Umbilical cord (tissue), 2 donors: ENCODE data around the gene STK32C. TPM values are rescaled to one million over a fixed set of nuclear protein-coding genes. Genes with fewer than 3 reads are reported as not detected.
"Not testable (repeated sequence)": the region's sequence is repeated elsewhere in the genome, so short reads cannot be mapped to it uniquely, and the experiment has no call there.

Source experiments
- DNase-seq: peaks from one replicate; pipeline ENCODE4 v3.0.0-alpha.2; 2015; ENCODE audit warnings: low spot score
- total RNA-seq: library from RNA; depleted of rRNA; stranded (reverse); fragments of >200 nt; gene quantifications from one replicate; pipeline ENCODE4 v1.2.3, GENCODE V29; 2014; ENCODE audit warnings: low replicate concordance; ENCODE audit not compliant: insufficient read depth

Gene STK32C
- total RNA-seq, 1 donor from 2014 or later, result not detected

GRCh38 chr10:132169766-132170560, 137.8 kb downstream of the STK32C start:
- no peak for DNase-seq

DNA sequence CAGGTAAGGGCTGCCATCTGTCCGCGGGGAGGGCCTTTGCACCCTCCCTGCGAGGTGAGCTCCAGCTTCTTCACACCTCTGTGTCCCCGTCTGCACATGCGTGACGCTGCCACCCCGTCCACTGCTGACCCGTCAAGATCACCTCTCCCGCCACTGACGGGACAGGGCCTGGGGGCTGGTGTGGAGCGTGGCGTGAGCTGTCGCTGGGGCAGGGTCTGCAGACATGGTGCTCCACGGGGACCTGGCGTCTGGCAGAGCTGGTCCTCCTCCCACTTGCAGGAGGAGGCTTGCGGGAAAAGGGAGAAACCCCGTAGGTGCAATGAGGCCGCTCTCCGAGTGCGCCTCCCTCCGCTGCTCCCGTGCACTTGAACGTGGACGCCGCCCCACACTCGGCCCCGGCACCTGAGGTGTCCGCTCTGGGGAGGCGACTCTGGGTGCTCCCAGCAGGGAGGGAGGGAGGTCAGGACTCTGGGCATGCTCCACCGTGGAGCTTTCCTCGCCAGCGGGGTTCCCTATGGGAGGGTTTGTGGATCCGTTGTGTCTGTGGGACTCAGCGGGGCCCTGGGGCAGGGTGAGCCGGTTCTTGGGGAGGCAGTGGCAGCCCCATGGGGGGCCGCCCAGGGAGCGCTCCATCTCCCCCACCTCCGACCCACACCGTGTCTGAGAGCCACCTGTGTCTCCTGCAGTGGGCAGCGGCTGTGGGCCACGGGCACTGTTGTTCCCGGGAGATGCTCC, 138.6 kb downstream of the STK32C start:
- DNase-seq, result no peak

DNA sequence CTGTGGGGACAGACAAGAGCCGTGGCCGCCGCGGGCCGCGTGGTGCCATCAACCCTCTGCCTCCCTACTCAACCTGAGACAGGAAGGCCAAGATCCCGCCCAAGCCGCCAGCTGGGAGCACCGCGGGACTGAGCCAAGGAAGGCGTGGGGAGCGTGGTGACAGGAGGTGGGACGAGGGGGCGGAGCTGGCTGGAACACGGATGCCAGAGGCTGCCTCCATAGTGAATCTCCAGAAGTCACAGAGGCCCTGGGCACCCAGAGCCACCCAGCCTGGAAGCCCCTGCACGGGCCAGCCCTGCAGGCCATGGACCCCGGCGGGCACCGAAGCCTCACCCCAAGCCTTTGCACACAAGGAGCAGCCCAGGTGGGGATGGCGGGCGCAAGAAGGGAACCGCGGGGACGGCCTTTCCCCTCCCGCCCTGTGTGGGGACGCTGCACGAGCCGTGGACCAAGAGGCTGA, 139.1 kb downstream of the STK32C start:
- DNase-seq, result no peak

- DNase-seq, result no peak
These were observed 139.8 kb downstream of the STK32C start for GRCh38 chr10:132167976-132168375.

DNA sequence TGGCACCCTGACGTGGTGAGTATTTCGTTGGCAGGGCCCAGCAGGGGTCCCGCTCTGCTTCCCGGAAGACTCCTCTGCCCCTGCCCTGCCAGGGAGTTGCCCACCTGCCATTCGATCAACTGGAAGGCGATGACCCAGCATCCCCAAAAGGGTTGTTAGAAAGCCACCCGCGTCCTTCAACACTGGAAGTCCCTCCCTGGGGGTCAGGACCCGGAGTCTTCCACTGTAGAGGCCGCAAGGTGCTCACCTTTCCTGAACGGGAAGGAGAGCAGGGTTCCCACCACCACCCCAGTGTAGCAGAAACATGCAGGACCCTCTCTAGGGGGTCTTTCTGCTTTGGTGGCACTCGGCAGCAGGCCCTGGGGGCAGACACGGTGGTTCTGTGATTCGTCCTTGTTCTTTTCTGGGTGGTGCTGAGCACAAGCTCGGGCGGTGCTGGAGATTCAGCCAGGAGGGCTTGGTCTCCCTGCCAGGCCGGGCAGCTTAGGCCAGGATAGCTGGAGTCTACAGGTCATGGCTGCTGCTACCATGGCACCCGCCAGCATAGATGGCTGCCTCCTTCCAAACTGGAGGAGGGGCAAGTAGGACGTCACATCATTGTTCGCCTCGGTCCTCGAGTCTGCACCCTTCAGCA, 140.6 kb downstream of the STK32C start:
- no peak for DNase-seq

DNA sequence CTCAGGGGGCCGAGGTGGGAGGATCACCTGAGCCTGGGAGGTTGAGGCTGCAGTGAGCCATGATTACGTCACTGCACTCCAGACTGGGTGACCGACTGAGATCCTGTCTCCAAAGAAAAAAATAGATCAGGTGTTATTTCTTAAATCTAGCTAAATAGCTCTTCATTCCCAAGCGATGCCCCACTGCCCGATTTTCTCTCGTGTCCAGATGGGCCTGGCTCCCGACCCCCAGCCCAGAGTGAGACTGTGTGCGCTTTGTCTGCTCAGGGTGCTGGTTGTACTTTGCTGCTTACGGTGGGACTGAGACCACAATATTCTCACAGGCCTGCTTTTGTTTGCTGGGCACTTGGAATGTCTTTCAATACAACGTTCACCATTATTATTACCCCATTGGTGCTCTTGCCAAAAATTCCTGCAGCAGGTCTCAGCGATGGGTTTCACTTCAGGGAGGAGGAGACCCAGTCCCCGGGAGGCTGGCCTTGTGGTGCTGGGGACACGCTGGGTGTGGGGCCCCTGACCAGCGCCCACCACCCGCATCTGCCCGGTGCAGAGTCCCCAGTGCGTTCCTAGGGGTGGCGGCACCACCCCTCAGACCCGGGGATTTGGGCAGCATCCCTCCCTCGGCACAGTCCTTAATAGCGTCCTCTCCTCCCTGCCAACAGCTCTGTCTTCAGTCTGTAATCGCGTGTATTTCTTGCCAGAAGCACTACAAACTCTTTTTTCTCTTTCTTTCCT, 141.4 kb downstream of the STK32C start:
- DNase-seq, result no peak

DNA sequence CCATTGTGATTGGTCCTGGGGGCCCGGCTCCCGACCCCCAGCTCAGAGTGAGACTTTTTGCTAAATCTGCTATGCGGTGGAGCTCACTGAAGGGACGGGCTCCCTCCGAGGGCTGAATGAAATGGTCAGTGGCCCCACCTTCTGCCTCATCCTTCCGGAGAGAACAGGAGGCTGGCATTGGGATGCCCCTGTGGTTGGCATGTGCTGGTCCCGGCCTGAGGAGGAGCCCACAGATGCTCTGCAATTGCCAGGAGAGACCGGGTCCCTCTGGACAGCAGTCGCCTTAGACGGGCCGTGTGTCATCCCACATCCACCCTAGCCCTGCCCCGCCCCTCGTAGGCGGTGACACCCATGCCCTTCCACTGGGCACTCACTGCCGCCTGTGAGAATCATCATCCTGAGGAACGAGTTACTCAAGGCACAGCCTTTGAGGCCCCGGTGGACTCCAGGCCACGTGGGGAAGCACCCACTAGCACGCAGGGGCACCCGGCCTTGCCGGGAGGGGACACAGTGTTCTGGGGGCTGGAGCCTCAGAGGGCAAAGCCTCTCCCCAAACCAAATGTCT, 142.3 kb downstream of the STK32C start:
- no peak for DNase-seq

- DNase-seq, result no peak
These were observed 142.9 kb downstream of the STK32C start for GRCh38 chr10:132164761-132165278.

DNA sequence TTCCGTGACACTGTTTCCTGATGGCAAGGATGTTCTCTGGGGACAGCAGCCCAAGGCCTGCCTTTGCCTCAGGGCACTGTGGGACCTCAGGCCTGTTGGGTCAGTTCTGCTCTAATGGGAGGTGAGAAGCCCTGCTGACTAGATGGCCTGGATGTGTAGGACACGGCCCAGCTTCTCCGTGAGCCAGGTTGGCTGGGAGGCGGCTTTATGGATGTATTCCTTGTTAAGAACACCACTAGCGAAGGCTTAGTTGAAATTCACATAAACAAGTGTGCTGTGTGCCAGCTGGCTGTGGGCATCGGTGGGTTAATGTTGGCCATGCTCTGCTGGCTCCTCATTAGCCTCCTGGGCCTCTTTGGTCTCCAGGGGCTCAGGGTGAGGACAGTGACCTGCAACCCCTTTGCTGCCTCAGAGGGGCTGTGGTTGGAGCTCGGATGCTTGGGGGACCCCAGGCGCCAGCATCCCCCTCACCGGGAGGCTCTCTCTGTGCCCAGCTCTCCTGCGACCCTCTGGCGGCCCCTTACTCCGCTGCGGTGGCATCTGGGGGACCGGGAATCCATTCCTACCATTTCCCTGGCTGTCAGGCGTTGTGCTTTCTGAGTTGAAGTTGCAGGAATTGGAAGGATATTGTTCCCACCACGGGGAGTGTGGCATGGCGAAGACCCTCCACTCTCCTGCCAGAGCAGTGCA, 143.8 kb downstream of the STK32C start:
- no peak for DNase-seq

GRCh38 chr10:132163278-132163765, 144.4 kb downstream of the STK32C start:
- DNase-seq, result no peak

DNA sequence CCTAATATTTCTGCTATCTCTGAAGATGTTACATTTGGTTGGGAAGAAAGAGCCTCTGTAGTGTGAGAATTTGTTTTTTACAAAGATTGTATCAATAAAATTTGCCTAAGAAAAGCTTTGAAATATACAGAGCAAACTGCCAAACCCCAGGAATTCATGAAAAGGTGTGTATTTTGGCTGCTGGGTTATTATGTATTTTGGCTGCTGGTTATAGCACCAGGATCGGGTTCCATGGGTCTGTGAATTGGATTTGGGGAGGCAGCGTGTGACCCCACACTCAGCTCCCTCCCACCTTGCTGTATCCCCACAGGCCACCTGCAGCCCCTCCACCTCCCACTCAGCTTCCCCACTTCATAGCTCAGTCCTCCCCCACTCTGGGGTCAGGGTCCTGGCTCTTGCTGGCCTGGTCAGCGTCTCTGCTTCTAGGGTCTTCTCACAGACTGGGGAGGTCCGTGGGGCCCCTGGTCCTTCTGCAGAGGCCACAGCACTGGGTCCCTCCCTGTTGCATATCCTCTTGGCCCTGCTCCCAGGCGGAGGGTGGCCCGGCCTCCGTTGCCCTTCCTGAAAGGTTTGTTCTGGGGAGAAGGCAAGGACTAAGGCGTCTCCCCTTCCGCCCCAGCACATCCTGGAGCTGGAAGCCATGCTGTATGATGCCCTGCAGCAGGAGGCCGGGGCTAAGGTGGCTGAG, 145.0 kb downstream of the STK32C start:
- DNase-seq, result no peak

DNA sequence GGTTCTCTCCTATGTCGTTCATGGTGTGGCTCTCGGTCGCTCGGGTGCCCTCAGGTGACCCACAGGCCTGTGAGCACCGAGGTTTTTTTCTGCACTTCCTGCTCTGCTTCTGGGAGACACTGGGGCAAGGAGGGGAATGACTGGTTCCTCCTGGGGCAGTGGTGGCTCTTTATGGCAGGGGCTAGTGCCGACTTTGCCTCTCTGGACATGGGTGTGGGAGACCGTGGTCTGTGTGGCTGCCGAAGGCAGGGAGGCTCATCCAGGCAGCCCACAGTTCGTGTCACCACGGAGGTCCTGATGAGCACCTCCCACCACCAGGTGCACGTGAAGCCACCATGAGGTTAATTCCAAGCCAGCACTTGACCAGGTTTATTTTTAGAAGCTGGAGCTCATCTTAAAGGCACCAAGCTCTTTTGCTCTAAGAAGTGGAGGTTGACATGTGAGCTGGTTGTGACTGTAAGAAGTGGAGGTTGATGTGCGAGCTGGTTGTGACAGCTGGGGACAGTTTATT, 145.7 kb downstream of the STK32C start:
- DNase-seq, result no peak

DNA sequence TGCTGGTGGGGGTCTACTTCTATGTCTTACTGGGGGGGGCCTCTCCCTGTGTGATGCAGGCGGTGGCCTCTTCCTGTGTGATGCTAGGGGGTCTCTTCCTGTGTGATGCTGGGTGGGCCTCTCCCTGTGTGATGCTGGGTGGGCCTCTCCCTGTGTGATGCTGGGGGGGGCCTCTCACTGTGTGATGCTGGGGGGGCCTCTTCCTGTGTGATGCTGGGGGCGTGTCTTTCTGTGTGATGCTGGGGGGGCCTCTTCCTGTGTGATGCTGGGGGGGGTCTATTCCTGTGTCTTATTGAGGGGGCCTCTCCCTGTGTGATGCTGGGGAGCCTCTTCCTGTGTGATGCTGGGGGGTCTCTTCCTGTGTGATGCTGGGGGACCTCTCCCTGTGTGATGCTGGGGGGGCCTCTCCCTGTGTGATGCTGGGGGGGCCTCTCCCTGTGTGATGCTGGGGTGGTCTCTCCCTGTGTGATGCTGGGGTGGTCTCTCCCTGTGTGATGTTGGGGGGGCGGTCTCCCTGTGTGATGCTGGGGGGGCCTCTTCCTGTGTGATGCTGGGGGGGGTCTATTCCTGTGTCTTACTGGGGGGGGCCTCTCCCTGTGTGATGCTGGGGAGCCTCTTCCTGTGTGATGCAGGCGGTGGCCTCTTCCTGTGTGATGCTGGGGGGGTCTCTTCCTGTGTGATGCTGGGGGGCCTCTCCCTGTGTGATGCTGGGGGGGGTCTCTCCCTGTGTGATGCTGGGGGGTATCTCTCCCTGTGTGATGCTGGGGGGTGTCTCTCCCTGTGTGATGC, 146.7 kb downstream of the STK32C start:
- not testable (repeated sequence) for DNase-seq

DNA sequence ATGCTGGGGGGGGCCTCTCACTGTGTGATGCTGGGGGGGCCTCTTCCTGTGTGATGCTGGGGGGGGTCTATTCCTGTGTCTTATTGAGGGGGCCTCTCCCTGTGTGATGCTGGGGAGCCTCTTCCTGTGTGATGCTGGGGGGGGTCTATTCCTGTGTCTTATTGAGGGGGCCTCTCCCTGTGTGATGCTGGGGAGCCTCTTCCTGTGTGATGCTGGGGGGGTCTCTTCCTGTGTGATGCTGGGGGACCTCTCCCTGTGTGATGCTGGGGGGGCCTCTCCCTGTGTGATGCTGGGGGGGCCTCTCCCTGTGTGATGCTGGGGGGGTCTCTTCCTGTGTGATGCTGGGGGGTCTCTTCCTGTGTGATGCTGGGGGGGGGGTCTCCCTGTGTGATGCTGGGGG, 147.5 kb downstream of the STK32C start:
- not testable (repeated sequence) for DNase-seq

GRCh38 chr10:132159302-132160230, 148.2 kb downstream of the STK32C start:
- DNase-seq, result not testable (repeated sequence)

- DNase-seq, result no peak
These were observed 148.9 kb downstream of the STK32C start for GRCh38 chr10:132158823-132159222.

DNA sequence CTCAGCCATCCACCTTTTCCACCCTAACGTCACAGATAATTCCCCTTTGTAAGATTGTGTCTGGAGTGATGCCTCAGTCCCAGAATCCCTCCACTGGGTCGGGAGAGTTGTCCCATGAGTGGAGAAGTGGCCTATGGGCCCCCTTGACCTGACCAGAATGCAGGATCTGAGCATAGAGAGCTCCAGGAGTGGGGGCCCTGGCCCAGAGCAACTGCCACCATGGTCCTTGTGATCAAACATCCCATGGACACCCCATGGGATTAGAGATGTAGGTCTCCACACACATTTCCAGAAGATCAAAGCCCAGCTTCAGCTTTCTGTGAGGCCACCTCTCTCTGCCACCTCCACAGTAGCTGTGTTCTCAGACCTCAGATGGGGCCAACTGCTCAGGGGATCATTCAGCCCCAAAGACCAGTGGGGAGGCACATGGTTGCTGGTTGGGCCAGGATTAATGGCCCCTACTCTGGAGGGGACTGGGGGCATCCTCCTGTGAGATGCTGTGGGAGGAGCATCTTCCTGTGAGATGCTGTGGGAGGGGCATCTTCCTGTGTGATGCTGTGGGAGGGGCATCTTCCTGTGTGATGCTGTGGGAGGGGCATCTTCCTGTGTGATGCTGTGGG, 149.5 kb downstream of the STK32C start:
- no peak for DNase-seq
